ENCODE data around the gene FNDC3B. TPM values are rescaled to one million over a fixed set of nuclear protein-coding genes. Genes with fewer than 3 reads are reported as not detected.

FNDC3B gene
- total RNA-seq, 1 experiment from 2014 or later, result 48.6 TPM

- Histone ChIP-seq H3K9me2 (replicated peaks; ENCODE audit: low read length) (no peaks in the 10 kb centered on the region), H3K9ac (ENCODE audit: low read length) (no peak overlapping the region), H3K4me3 (ENCODE audit: low read length) (no peak overlapping the region), H3K79me2 (ENCODE audit: low read length) (peaks cover 93% of the 10 kb centered on the region), H3F3A (ENCODE audit: low read length, unreplicated experiment) (peaks cover 5% of the 10 kb centered on the region), H4K20me1 (ENCODE audit: low read length) (0 out of 2 replicates have a peak, but pooled peaks cover 4% of the 10 kb centered on the region), H3K27ac (ENCODE audit: low read length) (no peak overlapping the region), H3K4me2 (ENCODE audit: low read length) (no peak overlapping the region), H2AFZ (ENCODE audit: low read length) (no peak overlapping the region), H3K9me3 (ENCODE audit: low read length) (no peaks in the 10 kb centered on the region), H3K27me3 (ENCODE audit: low read length) (no peaks in the 10 kb centered on the region), H3K36me3 (ENCODE audit: low read depth, low read length) (no peaks in the 10 kb centered on the region), H3K4me1 (ENCODE audit: insufficient read depth, low read length) (peaks cover 29% of the 10 kb centered on the region)
- ChIA-PET POLR2A (ENCODE audit: unreplicated experiment) (no interaction called here), CTCF (no interaction called here)
- no TSS peak for BruUV-seq (replicated peaks)
- DNase-seq, result no peak
- TF ChIP-seq CTCF (conservative IDR thresholded peaks at IDR 0.05; ENCODE audit: low read depth, low read length), result no peak
- no peak for TF ChIP-seq EZH2phosphoT487 (IDR thresholded peaks at IDR 0.05; ENCODE audit: borderline replicate concordance, low read length)
- TF ChIP-seq EZH2 (IDR thresholded peaks at IDR 0.05; ENCODE audit: low read length, unreplicated experiment), result no peak
- intact Hi-C loops (cut with micrococcal nuclease), result no loop called here
- no peak for ATAC-seq
Observed at GRCh38 chr3:172164620-172165362, 125.4 kb downstream of the FNDC3B start.

GRCh38 chr3:172166261-172166660 is 126.9 kb downstream of the FNDC3B start:
- DNase-seq, result no peak
- Histone ChIP-seq H4K20me1 (ENCODE audit: low read length) (no peaks in the 10 kb centered on the region), H3K36me3 (ENCODE audit: low read depth, low read length) (no peaks in the 10 kb centered on the region), H2AFZ (ENCODE audit: low read length) (no peak overlapping the region), H3F3A (ENCODE audit: low read length, unreplicated experiment) (peaks cover 5% of the 10 kb centered on the region), H3K27ac (ENCODE audit: low read length) (no peak overlapping the region), H3K79me2 (ENCODE audit: low read length) (peaks cover 93% of the 10 kb centered on the region), H3K4me3 (ENCODE audit: low read length) (no peak overlapping the region), H3K27me3 (ENCODE audit: low read length) (no peaks in the 10 kb centered on the region), H3K4me1 (ENCODE audit: insufficient read depth, low read length) (peaks cover 27% of the 10 kb centered on the region), H3K4me2 (ENCODE audit: low read length) (no peak overlapping the region), H3K9me2 (replicated peaks; ENCODE audit: low read length) (no peaks in the 10 kb centered on the region), H3K9me3 (ENCODE audit: low read length) (no peaks in the 10 kb centered on the region), H3K9ac (ENCODE audit: low read length) (no peak overlapping the region)
- no peak for TF ChIP-seq CTCF (conservative IDR thresholded peaks at IDR 0.05; ENCODE audit: low read depth, low read length)
- no peak for TF ChIP-seq EZH2 (IDR thresholded peaks at IDR 0.05; ENCODE audit: low read length, unreplicated experiment)
- no peak for TF ChIP-seq EZH2phosphoT487 (IDR thresholded peaks at IDR 0.05; ENCODE audit: borderline replicate concordance, low read length)
- no TSS peak for BruUV-seq (replicated peaks)
- ATAC-seq, result no peak
- POLR2A ChIA-PET (ENCODE audit: unreplicated experiment), result no interaction called here
- CTCF ChIA-PET, result no interaction called here
- intact Hi-C loops (cut with micrococcal nuclease), result no loop called here

GRCh38 chr3:172166890-172167289 is 127.5 kb downstream of the FNDC3B start:
- ATAC-seq (no peak), DNase-seq (no peak)
- Histone ChIP-seq H3F3A (ENCODE audit: low read length, unreplicated experiment) (peaks cover 5% of the 10 kb centered on the region), H4K20me1 (ENCODE audit: low read length) (no peaks in the 10 kb centered on the region), H3K9me2 (replicated peaks; ENCODE audit: low read length) (no peaks in the 10 kb centered on the region), H3K4me1 (ENCODE audit: insufficient read depth, low read length) (peaks cover 27% of the 10 kb centered on the region), H3K9ac (ENCODE audit: low read length) (no peak overlapping the region), H3K4me2 (ENCODE audit: low read length) (no peak overlapping the region), H2AFZ (ENCODE audit: low read length) (no peak overlapping the region), H3K27ac (ENCODE audit: low read length) (no peak overlapping the region), H3K79me2 (ENCODE audit: low read length) (peaks cover 93% of the 10 kb centered on the region), H3K9me3 (ENCODE audit: low read length) (no peaks in the 10 kb centered on the region), H3K27me3 (ENCODE audit: low read length) (no peaks in the 10 kb centered on the region), H3K36me3 (ENCODE audit: low read depth, low read length) (no peaks in the 10 kb centered on the region), H3K4me3 (ENCODE audit: low read length) (no peak overlapping the region)
- no TSS peak for BruUV-seq (replicated peaks)
- TF ChIP-seq EZH2 (IDR thresholded peaks at IDR 0.05; ENCODE audit: low read length, unreplicated experiment) (no peak), EZH2phosphoT487 (IDR thresholded peaks at IDR 0.05; ENCODE audit: borderline replicate concordance, low read length) (no peak), CTCF (conservative IDR thresholded peaks at IDR 0.05; ENCODE audit: low read depth, low read length) (no peak)
- CTCF ChIA-PET, result interaction anchor here (0.6 kb wide), 1 partner anchor 26 kb away, joined by 3 read pairs; no protein-coding TSS in a partner anchor
- POLR2A ChIA-PET (ENCODE audit: unreplicated experiment), result no interaction called here
- intact Hi-C loops (cut with micrococcal nuclease), result no loop called here
